Measurements from ENCODE around the gene PTGDS.

The PTGDS gene

DNA sequence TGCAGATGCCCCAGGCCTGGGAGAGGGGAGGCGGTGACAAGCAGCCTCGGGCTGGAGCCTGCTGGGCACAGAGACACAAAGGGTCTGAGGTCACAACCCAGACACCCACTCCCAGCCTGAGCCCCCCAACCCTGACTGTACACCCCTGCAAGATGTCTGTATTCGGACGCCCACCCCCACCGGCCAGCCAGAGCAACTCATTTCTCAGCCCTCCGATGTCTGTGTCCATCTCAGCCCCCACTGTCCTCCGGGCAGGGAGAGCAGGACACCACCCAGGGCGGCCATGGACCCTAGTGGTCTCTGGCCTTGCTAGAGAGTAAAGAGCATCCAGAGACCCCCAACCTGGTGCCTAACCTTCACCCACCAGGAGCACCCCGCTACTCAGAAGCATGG lies 21.4 kb upstream of the PTGDS start:
- Histone ChIP-seq H3K4me1 (ENCODE audit: control insufficient read depth, insufficient read depth, low read length) (no peaks in the 10 kb centered on the region), H3K27me3 (ENCODE audit: control insufficient read depth, insufficient read depth, low read length) (no peaks in the 10 kb centered on the region), H3K36me3 (ENCODE audit: control insufficient read depth, insufficient read depth, low read length) (no peaks in the 10 kb centered on the region), H3K27ac (ENCODE audit: low read depth, low read length) (no peak overlapping the region), H3K4me3 (ENCODE audit: low read length) (no peak overlapping the region), H3K9ac (ENCODE audit: low read length) (no peak overlapping the region)

DNA sequence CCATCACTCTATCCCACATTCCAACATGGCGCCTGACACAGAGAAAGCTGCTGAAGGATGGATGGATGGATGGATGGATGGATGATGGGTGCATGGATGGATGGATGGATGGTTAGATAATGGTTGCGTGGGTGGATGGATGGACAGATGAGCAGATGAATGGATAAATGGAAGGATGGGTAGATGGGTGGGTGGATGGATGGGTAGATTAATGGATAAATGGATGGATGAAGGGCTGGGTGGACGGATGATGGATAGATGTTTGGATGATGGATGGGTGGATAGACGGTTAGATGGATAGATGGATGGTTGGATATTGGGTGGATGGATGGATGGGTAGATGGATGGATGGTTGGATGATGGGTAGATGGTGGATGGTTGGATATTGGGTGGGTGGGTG lies 20.7 kb upstream of the PTGDS start:
- Histone ChIP-seq H3K4me3 (ENCODE audit: low read length) (no peak overlapping the region), H3K9ac (ENCODE audit: low read length) (no peak overlapping the region), H3K27me3 (ENCODE audit: control insufficient read depth, insufficient read depth, low read length) (no peaks in the 10 kb centered on the region), H3K4me1 (ENCODE audit: control insufficient read depth, insufficient read depth, low read length) (no peaks in the 10 kb centered on the region), H3K27ac (ENCODE audit: low read depth, low read length) (no peak overlapping the region), H3K36me3 (ENCODE audit: control insufficient read depth, insufficient read depth, low read length) (no peaks in the 10 kb centered on the region)

DNA sequence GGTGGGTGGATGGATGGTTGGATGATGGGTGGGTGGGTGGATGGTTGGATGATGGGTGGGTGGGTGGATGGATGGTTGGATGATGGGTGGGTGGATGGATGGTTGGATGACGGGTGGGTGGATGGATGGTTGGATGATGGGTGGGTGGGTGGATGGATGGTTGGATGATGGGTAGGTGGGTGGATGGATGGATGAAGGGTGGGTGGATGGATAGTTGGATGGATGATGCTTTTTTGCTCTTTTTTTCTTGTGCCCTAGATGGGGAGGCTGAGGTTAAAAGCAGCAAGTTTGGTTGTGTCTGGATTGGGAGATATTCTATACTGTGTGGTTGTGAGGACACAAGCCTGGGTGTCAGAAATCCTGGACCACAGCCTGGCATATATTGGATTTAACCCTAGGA lies 19.8 kb upstream of the PTGDS start:
- H3K27ac ChIP-seq (ENCODE audit: low read depth, low read length): no peak overlapping the region
- H3K4me1 ChIP-seq (ENCODE audit: control insufficient read depth, insufficient read depth, low read length): no peaks in the 10 kb centered on the region
- no peaks in the 10 kb centered on the region for H3K36me3 ChIP-seq (ENCODE audit: control insufficient read depth, insufficient read depth, low read length)
- no peak overlapping the region for H3K4me3 ChIP-seq (ENCODE audit: low read length)
- no peaks in the 10 kb centered on the region for H3K27me3 ChIP-seq (ENCODE audit: control insufficient read depth, insufficient read depth, low read length)
- H3K9ac ChIP-seq (ENCODE audit: low read length): no peak overlapping the region

DNA sequence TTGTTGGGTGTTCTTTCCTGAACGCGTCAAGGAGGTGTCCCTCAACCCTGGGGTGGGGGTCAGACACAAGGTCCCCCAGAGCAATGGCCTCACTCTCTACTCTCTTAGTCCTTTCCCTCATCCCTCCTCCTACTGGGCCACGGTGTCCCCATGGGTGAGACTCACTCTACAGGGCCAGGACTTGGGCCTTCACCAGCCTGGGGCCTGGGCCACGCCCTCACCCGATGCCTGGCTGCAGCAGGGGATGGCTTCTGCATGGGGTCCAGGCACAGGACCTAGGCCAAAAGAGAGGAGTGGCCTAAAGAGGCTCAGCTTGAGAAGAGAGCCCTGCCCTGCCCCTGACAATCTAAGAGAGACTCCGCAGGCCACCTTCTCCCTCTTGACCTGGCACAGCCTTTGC lies 19.4 kb upstream of the PTGDS start:
- H3K4me3 ChIP-seq (ENCODE audit: low read length): no peak overlapping the region
- H3K27ac ChIP-seq (ENCODE audit: low read depth, low read length): no peak overlapping the region
- H3K27me3 ChIP-seq (ENCODE audit: control insufficient read depth, insufficient read depth, low read length): no peaks in the 10 kb centered on the region
- H3K9ac ChIP-seq (ENCODE audit: low read length): no peak overlapping the region
- H3K36me3 ChIP-seq (ENCODE audit: control insufficient read depth, insufficient read depth, low read length): no peaks in the 10 kb centered on the region
- no peaks in the 10 kb centered on the region for H3K4me1 ChIP-seq (ENCODE audit: control insufficient read depth, insufficient read depth, low read length)

DNA sequence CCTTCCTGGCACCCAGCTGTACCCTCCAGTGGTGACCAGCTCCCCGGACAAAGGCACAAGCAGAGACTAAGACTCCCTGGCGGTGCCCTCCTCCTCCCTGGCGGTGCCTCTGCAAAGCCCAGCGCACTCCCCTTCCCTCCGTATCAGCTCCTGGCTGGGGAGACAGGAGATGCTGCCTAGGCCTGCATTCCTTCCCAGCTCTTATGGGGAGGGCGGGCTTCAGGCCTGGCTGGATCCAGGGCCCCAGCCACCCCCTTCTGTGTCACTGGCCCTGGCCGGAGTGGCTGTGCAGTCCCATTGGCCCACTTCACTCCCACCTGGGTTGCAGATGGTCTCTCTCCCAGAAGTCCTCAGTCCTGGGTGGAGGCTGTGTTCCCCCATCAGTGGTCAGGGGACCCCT lies 18.8 kb upstream of the PTGDS start:
- Histone ChIP-seq H3K4me3 (ENCODE audit: low read length) (no peak overlapping the region), H3K9ac (ENCODE audit: low read length) (no peak overlapping the region), H3K36me3 (ENCODE audit: control insufficient read depth, insufficient read depth, low read length) (no peaks in the 10 kb centered on the region), H3K27ac (ENCODE audit: low read depth, low read length) (no peak overlapping the region), H3K4me1 (ENCODE audit: control insufficient read depth, insufficient read depth, low read length) (no peaks in the 10 kb centered on the region), H3K27me3 (ENCODE audit: control insufficient read depth, insufficient read depth, low read length) (no peaks in the 10 kb centered on the region)

DNA sequence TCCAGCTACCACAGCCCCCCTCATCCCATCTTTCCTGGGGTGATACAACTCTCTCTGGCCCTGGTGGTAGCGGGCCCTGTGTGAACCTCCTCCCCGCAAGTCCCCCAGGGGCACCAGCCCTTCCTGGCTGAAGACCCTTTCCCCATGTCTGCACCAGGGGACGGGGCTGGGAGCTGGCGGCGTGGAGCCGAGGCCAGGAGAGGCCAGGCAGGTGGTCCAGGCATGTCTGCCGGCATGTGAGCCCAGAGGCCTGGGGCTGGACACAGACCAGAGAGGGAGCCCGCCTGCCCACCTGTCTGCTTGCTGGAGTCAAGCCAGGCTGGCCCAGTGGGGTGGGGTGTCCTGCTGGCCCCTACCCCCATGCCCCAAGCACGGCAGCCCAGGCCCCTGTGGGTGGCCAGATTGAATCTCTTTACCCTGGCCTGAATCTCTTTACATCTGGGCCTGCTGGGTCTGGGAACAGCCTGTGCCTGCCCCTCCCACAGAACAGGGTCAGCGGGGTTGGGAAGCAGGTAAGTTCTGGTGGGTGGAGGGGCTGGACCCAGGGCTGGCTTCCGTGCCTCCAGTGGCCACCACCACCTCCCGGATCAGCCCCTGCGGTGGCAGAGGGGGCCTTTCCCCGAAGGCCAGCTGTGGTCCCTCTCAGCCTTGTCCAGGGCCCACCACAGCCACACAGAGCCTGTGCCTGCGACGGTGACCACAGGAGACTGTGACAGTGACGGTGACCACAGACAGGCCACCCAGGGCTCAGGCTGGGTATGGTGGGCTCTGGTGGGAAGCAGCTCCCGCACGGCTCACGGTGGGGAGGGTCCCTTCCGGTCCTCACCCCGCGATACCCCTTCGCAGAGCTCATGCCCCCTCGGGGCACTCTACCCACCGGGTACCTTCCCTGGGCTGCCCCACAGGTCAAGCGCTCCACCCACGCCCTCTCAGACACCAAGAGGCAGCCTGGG lies 18.1 kb upstream of the PTGDS start:
- no peaks in the 10 kb centered on the region for H3K4me1 ChIP-seq (ENCODE audit: control insufficient read depth, insufficient read depth, low read length)
- no peaks in the 10 kb centered on the region for H3K36me3 ChIP-seq (ENCODE audit: control insufficient read depth, insufficient read depth, low read length)
- H3K27me3 ChIP-seq (ENCODE audit: control insufficient read depth, insufficient read depth, low read length): no peaks in the 10 kb centered on the region
- no peak overlapping the region for H3K27ac ChIP-seq (ENCODE audit: low read depth, low read length)
- no peak overlapping the region for H3K4me3 ChIP-seq (ENCODE audit: low read length)
- H3K9ac ChIP-seq (ENCODE audit: low read length): no peak overlapping the region

DNA sequence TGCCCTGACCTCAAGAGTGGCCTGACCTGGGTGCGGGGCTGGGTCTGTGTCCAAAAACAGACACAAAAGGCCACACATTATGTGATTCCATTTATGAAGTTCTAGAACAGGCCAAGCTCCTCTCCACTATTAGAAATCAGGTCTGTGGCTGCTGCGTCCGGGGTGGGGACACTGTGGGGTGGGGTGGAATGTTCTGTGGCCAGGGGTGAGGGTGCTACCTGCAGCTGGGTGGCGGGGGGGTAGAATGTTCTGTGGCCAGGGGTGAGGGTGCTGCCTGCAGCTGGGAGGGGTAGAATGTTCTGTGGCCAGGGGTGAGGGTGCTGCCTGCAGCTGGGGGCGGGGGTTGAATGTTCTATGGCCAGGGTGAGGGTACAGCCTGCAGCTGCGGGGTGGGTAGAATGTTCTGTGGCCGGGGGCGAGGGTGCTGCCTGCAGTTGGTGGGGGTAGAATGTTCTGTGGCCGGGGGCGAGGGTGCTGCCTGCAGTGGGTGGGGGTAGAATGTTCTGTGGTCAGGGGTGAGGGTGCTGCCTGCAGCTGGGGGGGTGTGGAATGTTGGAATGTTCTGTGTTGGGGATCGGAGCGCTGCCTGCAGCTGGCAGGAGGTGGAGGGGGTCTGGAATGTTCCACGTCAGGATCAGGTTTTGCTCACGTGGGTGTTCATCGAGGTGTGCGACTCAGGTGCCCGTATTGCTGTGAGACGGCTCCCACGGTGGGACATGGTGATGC lies 16.9 kb upstream of the PTGDS start:
- Histone ChIP-seq H3K4me3 (ENCODE audit: low read length) (no peak overlapping the region), H3K36me3 (ENCODE audit: control insufficient read depth, insufficient read depth, low read length) (no peaks in the 10 kb centered on the region), H3K27ac (ENCODE audit: low read depth, low read length) (no peak overlapping the region), H3K4me1 (ENCODE audit: control insufficient read depth, insufficient read depth, low read length) (no peaks in the 10 kb centered on the region), H3K27me3 (ENCODE audit: control insufficient read depth, insufficient read depth, low read length) (no peaks in the 10 kb centered on the region), H3K9ac (ENCODE audit: low read length) (no peak overlapping the region)

DNA sequence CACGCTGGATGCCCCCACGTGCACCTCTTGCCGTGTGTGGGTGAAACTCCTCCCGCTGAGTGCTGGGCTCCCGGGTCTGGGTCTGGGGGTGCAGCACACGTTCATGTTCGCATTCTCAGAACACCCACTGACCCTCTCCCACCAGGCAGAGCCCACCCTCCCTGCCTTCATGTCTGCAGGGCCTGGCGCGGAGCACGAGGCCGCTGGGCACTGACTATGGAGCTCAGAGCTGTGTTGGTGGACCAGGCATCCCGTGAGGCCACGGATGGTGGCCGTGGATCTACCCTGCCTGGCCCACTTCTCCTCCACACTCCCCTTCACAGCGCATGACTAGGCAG lies 16.4 kb upstream of the PTGDS start:
- Histone ChIP-seq H3K36me3 (ENCODE audit: control insufficient read depth, insufficient read depth, low read length) (no peaks in the 10 kb centered on the region), H3K4me3 (ENCODE audit: low read length) (no peak overlapping the region), H3K4me1 (ENCODE audit: control insufficient read depth, insufficient read depth, low read length) (no peaks in the 10 kb centered on the region), H3K9ac (ENCODE audit: low read length) (no peak overlapping the region), H3K27me3 (ENCODE audit: control insufficient read depth, insufficient read depth, low read length) (no peaks in the 10 kb centered on the region), H3K27ac (ENCODE audit: low read depth, low read length) (no peak overlapping the region)

DNA sequence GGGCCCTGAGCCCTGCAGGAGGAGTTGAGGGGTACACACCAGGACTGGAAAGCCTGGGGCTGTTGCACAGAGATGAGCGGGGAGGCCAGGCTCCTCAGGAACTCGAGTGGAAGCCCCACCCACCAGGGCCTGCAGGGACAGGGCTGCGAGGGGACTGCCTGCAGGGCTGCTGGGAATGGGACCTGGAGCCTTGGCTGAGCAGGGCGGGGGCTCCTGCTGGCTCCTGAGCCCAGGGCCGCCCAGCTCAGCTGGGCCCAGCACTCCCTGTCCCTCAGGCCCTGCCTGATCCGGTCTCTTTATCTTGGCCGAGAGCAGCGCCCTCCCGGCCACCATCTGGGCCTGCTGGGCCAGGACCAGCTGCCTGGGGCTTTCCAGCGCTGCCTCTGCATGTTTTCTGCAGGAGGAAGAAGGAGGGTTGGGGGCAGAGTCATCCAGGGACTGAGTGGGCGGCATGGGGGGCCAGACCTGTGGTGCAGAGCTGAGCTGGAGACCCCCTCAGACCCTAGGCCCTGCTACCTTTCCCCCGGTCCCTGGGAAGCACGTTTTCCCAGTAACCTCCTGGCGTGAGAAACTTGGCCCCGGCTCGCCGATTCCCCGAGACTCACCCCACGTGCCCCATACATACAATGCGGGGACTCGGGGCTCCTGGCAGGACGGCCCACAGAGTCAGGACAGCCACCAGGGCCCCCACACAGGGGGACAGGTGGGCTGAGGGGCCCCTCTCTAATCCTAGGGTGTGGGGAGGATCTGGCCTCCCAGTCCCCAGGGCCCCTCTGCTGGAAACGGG lies 15.8 kb upstream of the PTGDS start:
- H3K4me1 ChIP-seq (ENCODE audit: control insufficient read depth, insufficient read depth, low read length): no peaks in the 10 kb centered on the region
- no peak overlapping the region for H3K4me3 ChIP-seq (ENCODE audit: low read length)
- no peaks in the 10 kb centered on the region for H3K27me3 ChIP-seq (ENCODE audit: control insufficient read depth, insufficient read depth, low read length)
- no peaks in the 10 kb centered on the region for H3K36me3 ChIP-seq (ENCODE audit: control insufficient read depth, insufficient read depth, low read length)
- no peak overlapping the region for H3K27ac ChIP-seq (ENCODE audit: low read depth, low read length)
- no peak overlapping the region for H3K9ac ChIP-seq (ENCODE audit: low read length)

DNA sequence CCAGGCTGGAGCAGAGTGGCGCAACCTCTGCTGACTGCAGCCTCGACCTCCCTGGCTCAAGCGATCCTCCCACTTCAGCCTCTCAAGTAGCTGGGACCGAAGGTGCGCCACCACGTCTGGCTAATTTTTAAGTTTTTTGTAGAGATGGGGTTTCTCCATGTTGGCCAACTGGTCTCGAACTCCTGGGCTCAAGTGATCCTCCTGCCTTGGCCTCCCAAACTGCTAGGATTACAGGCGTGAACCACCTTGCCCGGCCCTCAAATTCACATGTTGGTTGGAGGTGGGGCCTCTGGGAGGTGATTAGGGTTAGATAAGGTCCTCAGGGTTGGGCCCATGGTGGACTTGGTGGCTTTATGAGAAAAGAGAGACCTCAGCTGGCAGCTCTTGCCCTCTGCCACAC lies 15.1 kb upstream of the PTGDS start:
- no peak overlapping the region for H3K27ac ChIP-seq (ENCODE audit: low read depth, low read length)
- no peaks in the 10 kb centered on the region for H3K27me3 ChIP-seq (ENCODE audit: control insufficient read depth, insufficient read depth, low read length)
- H3K4me3 ChIP-seq (ENCODE audit: low read length): no peak overlapping the region
- H3K36me3 ChIP-seq (ENCODE audit: control insufficient read depth, insufficient read depth, low read length): no peaks in the 10 kb centered on the region
- H3K9ac ChIP-seq (ENCODE audit: low read length): no peak overlapping the region
- H3K4me1 ChIP-seq (ENCODE audit: control insufficient read depth, insufficient read depth, low read length): no peaks in the 10 kb centered on the region

DNA sequence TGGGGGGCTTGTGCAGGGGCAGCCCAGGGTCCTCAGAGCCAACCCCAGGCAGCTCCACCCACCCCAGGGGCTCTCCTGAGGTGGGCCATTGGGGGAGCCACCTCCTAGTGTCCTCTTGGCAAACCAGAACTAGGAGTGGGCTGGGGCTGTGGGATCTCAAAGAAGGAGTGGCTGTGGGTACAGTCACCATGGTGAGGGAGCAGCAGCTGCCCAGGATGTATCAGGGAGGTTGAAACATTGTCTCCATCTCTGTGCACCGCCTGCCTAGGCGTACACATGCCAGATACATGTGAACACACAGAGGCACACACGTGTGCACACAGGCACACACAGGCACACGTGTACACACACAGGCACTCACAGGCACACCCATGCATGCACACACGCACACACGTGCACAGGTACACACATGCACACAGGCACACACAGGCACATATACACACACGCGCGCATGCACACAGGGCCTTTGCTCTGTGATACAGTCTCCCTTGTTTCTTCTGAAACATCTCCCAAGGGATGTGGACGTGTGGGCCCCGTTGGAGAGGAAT lies 14.5 kb upstream of the PTGDS start:
- H3K27me3 ChIP-seq (ENCODE audit: control insufficient read depth, insufficient read depth, low read length): no peaks in the 10 kb centered on the region
- no peaks in the 10 kb centered on the region for H3K36me3 ChIP-seq (ENCODE audit: control insufficient read depth, insufficient read depth, low read length)
- H3K9ac ChIP-seq (ENCODE audit: low read length): no peak overlapping the region
- H3K27ac ChIP-seq (ENCODE audit: low read depth, low read length): no peak overlapping the region
- no peaks in the 10 kb centered on the region for H3K4me1 ChIP-seq (ENCODE audit: control insufficient read depth, insufficient read depth, low read length)
- H3K4me3 ChIP-seq (ENCODE audit: low read length): no peak overlapping the region

DNA sequence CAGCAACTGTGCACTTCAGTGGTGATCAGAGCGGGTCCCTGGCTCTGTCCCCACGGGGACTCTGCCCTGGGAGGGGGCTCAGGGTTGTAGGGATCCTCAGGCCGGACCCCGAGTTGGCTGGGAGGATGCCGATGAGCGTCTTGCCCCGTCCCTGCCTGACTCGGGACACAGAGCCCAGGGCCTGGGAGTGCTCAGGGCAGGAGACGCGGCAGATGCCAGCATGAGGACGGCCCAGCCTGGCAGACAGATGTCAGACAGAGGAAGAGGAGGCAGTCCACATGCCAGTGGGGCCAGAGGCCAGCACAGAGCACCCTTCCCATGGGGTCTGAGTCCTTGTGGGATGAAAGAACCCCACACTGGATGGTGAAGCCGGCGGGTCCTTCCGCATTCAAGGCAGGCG lies 14.0 kb upstream of the PTGDS start:
- no peaks in the 10 kb centered on the region for H3K4me1 ChIP-seq (ENCODE audit: control insufficient read depth, insufficient read depth, low read length)
- no peak overlapping the region for H3K27ac ChIP-seq (ENCODE audit: low read depth, low read length)
- no peaks in the 10 kb centered on the region for H3K36me3 ChIP-seq (ENCODE audit: control insufficient read depth, insufficient read depth, low read length)
- no peak overlapping the region for H3K9ac ChIP-seq (ENCODE audit: low read length)
- no peaks in the 10 kb centered on the region for H3K27me3 ChIP-seq (ENCODE audit: control insufficient read depth, insufficient read depth, low read length)
- no peak overlapping the region for H3K4me3 ChIP-seq (ENCODE audit: low read length)

Measured in rectal smooth muscle tissue (tissue), 1 donor.